DMS53 (cell line): ENCODE data around the gene QRFP.

Experiments used
- DNase-seq: peaks from one replicate; lab custom pipeline; 2025; lab: John Stamatoyannopoulos, UW

Gene QRFP

GRCh38 chr9:130933114-130934046 lies 36.8 kb upstream of the QRFP start:
- DNase-seq: no peak

GRCh38 chr9:130932255-130933079 lies 35.9 kb upstream of the QRFP start:
- DNase-seq: peak; percentile 24

GRCh38 chr9:130931508-130932254 lies 35.1 kb upstream of the QRFP start:
- DNase-seq: no peak

- no peak for DNase-seq
Observed at GRCh38 chr9:130930804-130931349, 34.3 kb upstream of the QRFP start.

- DNase-seq: no peak
Observed at GRCh38 chr9:130930132-130930803, 33.7 kb upstream of the QRFP start.

- peak; percentile 53 for DNase-seq
Observed at GRCh38 chr9:130929571-130930038, 33.0 kb upstream of the QRFP start.

GRCh38 chr9:130927995-130928900 lies 31.6 kb upstream of the QRFP start:
- DNase-seq: peak; percentile 69

- DNase-seq: no peak
Observed at GRCh38 chr9:130927338-130927737, 30.7 kb upstream of the QRFP start.

- no peak for DNase-seq
Observed at GRCh38 chr9:130925050-130925678, 28.6 kb upstream of the QRFP start.

- DNase-seq: no peak
Observed at GRCh38 chr9:130924448-130924788, 27.8 kb upstream of the QRFP start.

GRCh38 chr9:130923611-130924447 lies 27.2 kb upstream of the QRFP start:
- DNase-seq: peak; percentile 34

GRCh38 chr9:130922893-130923610 lies 26.4 kb upstream of the QRFP start:
- peak; percentile 34 for DNase-seq

- no peak for DNase-seq
Observed at GRCh38 chr9:130921989-130922892, 25.6 kb upstream of the QRFP start.

GRCh38 chr9:130921300-130921988 lies 24.8 kb upstream of the QRFP start:
- no peak for DNase-seq

- no peak for DNase-seq
Observed at GRCh38 chr9:130920762-130921299, 24.2 kb upstream of the QRFP start.

- DNase-seq: no peak
Observed at GRCh38 chr9:130920233-130920632, 23.6 kb upstream of the QRFP start.
